Measurements from ENCODE around the gene RUNX3. TPM values are rescaled to one million over a fixed set of nuclear protein-coding genes. Genes with fewer than 3 reads are reported as not detected.

Gene RUNX3
- total RNA-seq, 1 experiment from 2014 or later, result 36.6 TPM

DNA sequence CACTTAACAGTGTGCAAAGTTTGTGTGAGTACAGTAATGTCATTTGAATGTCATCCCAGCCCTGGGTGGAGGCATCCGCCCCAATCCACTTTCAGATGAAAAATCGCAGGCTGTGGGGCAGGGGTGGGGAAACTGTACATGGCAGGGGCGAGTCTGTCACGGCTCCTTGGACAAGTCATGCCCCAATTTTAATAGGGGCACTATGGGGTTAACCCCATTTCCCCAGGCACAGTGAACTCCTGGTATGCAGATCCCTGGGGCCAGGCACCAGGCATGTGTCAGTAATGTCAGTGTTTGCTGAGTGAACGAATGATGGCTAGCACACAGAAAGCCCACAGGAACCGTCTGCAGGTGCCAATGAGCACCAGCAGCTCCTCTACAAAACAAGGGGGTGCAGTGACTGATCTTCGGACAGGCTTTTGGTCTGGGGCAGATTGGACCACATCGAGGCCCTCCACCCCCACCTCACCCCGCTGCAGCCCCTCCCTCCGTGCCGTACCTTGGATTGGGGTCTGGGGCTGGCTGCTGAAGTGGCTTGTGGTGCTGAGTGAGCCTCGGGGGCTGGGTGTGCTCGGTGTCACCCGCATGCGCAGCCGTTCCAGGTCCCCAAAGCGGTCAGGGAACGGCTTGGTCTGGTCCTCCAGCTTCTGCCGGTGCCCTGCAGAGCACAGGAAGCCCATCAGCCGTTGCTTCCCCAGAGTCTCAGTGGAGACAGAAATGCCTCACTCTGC lies 23.2 kb downstream of the RUNX3 start:
- Histone ChIP-seq H3K9me2 (replicated peaks; ENCODE audit: insufficient read depth, low read length) (no peaks in the 10 kb centered on the region), H3K9me3 (ENCODE audit: low read length) (no peaks in the 10 kb centered on the region), H2AFZ (ENCODE audit: low read length) (no peak overlapping the region), H3K27ac (ENCODE audit: low read length) (no peak overlapping the region), H3K4me1 (ENCODE audit: low read length) (no peaks in the 10 kb centered on the region), H3K27me3 (ENCODE audit: low read length) (no peaks in the 10 kb centered on the region), H3K36me3 (ENCODE audit: insufficient read depth, low read length) (peaks cover 9% of the 10 kb centered on the region; the same call in 1 of the 2 replicates), H4K20me1 (ENCODE audit: insufficient read depth, low read depth, low read length) (peaks cover 29% of the 10 kb centered on the region; the same call in 1 of the 2 replicates), H3K4me2 (ENCODE audit: low read depth, low read length, poor library complexity, severe bottlenecking) (no peak overlapping the region), H3K4me3 (ENCODE audit: low read length) (no peak overlapping the region), H3K79me2 (ENCODE audit: low read length) (no peaks in the 10 kb centered on the region), H3K9ac (ENCODE audit: low read length) (no peak overlapping the region)
- DNase-seq, result no peak

DNA sequence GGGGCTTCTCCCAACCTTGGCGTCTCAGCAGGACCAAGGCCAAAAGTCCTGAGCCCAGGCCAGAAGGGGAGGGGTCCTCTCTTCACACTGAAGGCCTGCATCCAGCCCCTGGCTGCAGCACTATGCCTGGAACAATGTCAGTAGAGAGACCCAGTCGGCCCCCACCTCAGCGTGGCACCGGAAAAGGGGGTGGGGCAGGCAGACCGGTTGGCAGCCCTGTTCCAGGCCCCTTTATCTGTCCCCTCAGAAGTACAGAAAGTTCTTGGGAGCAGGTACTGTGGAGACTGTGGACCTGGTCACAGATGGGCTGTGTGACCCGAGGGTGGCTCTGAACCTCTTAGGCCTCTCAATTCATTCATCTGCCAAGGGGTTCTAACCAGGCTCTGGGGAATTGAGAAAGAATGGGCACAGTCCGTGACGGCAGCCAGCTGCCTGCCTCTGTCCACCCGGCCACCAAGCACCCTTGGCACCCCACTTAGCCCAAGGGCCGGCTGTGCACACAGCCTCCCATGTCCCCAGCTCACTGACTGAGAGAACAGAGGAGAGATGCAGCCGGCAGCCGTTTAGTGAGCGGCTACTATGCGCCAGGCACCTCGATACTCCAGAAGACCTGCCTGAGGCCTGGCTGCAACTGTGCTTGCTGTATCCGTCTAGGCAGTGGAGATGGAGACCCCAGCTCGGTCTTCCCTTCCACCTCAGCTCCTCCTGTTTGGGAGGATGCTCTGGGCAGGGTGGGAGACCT lies 23.9 kb downstream of the RUNX3 start:
- peaks cover 35% of the 10 kb centered on the region; the same call in 1 of the 2 replicates for H4K20me1 ChIP-seq (ENCODE audit: insufficient read depth, low read depth, low read length)
- no peak for DNase-seq
- H2AFZ ChIP-seq (ENCODE audit: low read length), result no peak overlapping the region
- no peaks in the 10 kb centered on the region for H3K27me3 ChIP-seq (ENCODE audit: low read length)
- no peak overlapping the region for H3K27ac ChIP-seq (ENCODE audit: low read length)
- H3K36me3 ChIP-seq (ENCODE audit: insufficient read depth, low read length), result peaks cover 9% of the 10 kb centered on the region; the same call in 1 of the 2 replicates
- no peaks in the 10 kb centered on the region for H3K4me1 ChIP-seq (ENCODE audit: low read length)
- H3K9ac ChIP-seq (ENCODE audit: low read length), result no peak overlapping the region
- H3K79me2 ChIP-seq (ENCODE audit: low read length), result no peaks in the 10 kb centered on the region
- H3K9me3 ChIP-seq (ENCODE audit: low read length), result no peaks in the 10 kb centered on the region
- H3K4me2 ChIP-seq (ENCODE audit: low read depth, low read length, poor library complexity, severe bottlenecking), result no peak overlapping the region
- no peaks in the 10 kb centered on the region for H3K9me2 ChIP-seq (replicated peaks; ENCODE audit: insufficient read depth, low read length)
- no peak overlapping the region for H3K4me3 ChIP-seq (ENCODE audit: low read length)

DNA sequence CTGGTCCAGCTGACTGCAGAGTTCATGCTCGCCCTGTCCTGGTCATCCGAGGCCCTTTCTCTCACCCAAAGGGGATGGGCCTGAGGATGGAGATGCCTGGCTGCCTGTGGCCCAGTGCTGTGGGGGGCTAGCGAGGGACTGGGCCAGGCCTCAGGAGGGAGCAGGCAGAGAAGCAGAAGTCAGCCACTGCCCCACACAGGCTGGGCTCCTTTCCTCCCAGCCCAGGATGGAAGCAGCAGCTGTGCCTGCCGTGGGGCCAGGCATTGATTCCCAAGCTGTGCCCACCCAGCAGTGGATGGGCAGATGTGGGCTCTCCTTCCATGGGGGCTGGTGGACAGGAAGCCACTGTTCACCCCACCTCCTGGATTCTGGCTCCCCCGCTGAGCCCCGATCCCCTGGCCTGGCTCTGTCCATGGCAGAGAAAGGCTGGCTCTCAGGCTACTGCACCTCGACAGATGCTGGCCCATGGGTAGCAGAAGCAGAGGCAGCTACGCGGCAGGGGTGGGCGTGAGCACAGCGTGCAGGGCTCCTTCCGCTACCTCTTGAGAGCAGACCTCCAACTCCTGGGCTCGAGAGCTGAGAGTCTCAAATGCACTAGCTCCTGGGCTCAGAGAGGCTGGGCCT lies 24.6 kb downstream of the RUNX3 start:
- H2AFZ ChIP-seq (ENCODE audit: low read length), result no peak overlapping the region
- DNase-seq, result no peak
- H3K9me2 ChIP-seq (replicated peaks; ENCODE audit: insufficient read depth, low read length), result no peaks in the 10 kb centered on the region
- H3K36me3 ChIP-seq (ENCODE audit: insufficient read depth, low read length), result peaks cover 9% of the 10 kb centered on the region; the same call in 1 of the 2 replicates
- H3K27me3 ChIP-seq (ENCODE audit: low read length), result no peaks in the 10 kb centered on the region
- H3K4me1 ChIP-seq (ENCODE audit: low read length), result no peaks in the 10 kb centered on the region
- no peak overlapping the region for H3K4me2 ChIP-seq (ENCODE audit: low read depth, low read length, poor library complexity, severe bottlenecking)
- H3K9me3 ChIP-seq (ENCODE audit: low read length), result no peaks in the 10 kb centered on the region
- H3K9ac ChIP-seq (ENCODE audit: low read length), result no peak overlapping the region
- no peak overlapping the region for H3K27ac ChIP-seq (ENCODE audit: low read length)
- no peaks in the 10 kb centered on the region for H3K79me2 ChIP-seq (ENCODE audit: low read length)
- no peak overlapping the region for H3K4me3 ChIP-seq (ENCODE audit: low read length)
- peaks cover 39% of the 10 kb centered on the region; the same call in 1 of the 2 replicates for H4K20me1 ChIP-seq (ENCODE audit: insufficient read depth, low read depth, low read length)

DNA sequence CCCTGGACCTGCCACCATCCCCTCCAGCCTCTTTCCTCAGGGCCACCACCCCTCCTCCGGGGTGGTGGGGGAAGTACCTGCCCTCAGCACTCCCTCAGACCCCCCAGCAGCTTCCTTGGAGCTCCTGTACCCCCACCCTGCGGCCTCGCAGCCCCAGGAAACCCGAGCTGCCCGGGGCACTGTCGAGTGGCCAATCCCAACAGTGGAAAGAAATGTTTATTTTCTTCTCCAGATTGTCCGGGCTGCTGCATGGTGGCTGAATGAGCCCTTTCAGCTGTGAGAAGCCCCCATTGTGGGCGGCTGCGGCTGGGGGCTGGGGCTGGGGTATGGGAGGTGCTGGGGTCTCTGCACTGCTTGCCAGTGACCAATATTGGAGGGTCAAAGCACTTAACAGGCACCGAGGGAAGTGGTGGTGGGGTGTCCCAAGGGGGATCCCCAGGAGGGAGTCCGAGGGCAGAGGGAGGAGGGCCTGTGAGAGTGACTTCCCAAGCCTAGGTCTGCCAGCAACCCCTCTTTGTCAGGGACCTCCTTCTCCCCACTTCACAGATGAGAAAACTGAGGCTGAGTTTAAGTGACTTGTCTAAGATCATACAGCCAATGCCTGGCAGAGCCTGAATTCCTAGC lies 25.2 kb downstream of the RUNX3 start:
- Histone ChIP-seq H3K9me2 (replicated peaks; ENCODE audit: insufficient read depth, low read length) (no peaks in the 10 kb centered on the region), H3K79me2 (ENCODE audit: low read length) (no peaks in the 10 kb centered on the region), H4K20me1 (ENCODE audit: insufficient read depth, low read depth, low read length) (peaks cover 44% of the 10 kb centered on the region; the same call in 1 of the 2 replicates), H3K27me3 (ENCODE audit: low read length) (no peaks in the 10 kb centered on the region), H3K4me2 (ENCODE audit: low read depth, low read length, poor library complexity, severe bottlenecking) (no peak overlapping the region), H3K36me3 (ENCODE audit: insufficient read depth, low read length) (peaks cover 9% of the 10 kb centered on the region; the same call in 1 of the 2 replicates), H3K4me3 (ENCODE audit: low read length) (no peak overlapping the region), H3K27ac (ENCODE audit: low read length) (no peak overlapping the region), H3K9me3 (ENCODE audit: low read length) (no peaks in the 10 kb centered on the region), H2AFZ (ENCODE audit: low read length) (no peak overlapping the region), H3K9ac (ENCODE audit: low read length) (no peak overlapping the region), H3K4me1 (ENCODE audit: low read length) (no peaks in the 10 kb centered on the region)
- no peak for DNase-seq

DNA sequence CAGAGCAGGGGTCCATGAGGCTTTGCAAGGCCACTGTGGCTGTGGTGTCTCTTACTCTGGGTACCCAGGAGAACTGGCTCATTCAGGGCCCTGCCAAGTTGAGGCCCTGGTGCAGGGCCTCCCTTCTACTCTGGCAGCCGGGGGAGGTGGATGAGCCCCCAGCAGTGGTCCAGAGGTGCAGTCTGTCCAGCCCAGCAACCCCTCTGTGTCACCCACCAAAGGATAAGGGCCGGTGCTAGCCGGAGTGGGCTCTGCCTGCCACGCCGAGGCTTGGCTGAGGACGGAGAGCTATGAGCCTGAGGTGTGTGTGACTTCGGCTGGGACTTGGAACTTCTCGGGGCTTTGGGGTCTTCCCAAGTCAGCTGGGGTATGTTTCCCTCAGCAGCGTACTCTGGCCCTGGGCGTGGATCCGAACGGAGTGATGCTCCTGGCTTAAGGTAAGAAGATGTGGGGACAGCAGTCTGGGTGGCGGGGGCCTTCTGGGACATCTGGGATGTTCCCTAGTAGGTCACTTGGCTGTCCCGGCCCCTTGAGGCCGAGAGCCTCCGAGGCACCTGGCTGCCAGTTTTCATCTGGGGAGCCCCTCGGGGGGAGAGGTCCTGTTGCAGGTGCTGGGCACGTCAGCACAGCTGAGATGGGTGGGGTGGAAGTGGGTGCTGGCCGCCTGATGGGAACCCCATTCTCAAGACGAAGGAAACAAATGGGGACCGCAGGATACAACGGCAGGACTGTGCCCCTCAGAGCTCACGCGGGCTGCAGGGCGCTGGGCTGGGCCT lies 25.9 kb downstream of the RUNX3 start:
- Histone ChIP-seq H3K9me3 (ENCODE audit: low read length) (no peaks in the 10 kb centered on the region), H3K9ac (ENCODE audit: low read length) (no peak overlapping the region), H3K4me3 (ENCODE audit: low read length) (no peak overlapping the region), H3K9me2 (replicated peaks; ENCODE audit: insufficient read depth, low read length) (no peaks in the 10 kb centered on the region), H2AFZ (ENCODE audit: low read length) (no peak overlapping the region), H3K27me3 (ENCODE audit: low read length) (no peaks in the 10 kb centered on the region), H3K4me2 (ENCODE audit: low read depth, low read length, poor library complexity, severe bottlenecking) (no peak overlapping the region), H3K36me3 (ENCODE audit: insufficient read depth, low read length) (peaks cover 9% of the 10 kb centered on the region; the same call in 1 of the 2 replicates), H3K79me2 (ENCODE audit: low read length) (no peaks in the 10 kb centered on the region), H4K20me1 (ENCODE audit: insufficient read depth, low read depth, low read length) (peaks cover 44% of the 10 kb centered on the region; the same call in 1 of the 2 replicates), H3K4me1 (ENCODE audit: low read length) (no peaks in the 10 kb centered on the region), H3K27ac (ENCODE audit: low read length) (no peak overlapping the region)
- no peak for DNase-seq

GRCh38 chr1:24903560-24903954 lies 26.5 kb downstream of the RUNX3 start:
- peaks cover 8% of the 10 kb centered on the region; the same call in 1 of the 2 replicates for H3K36me3 ChIP-seq (ENCODE audit: insufficient read depth, low read length)
- no peak overlapping the region for H3K27ac ChIP-seq (ENCODE audit: low read length)
- no peaks in the 10 kb centered on the region for H3K9me2 ChIP-seq (replicated peaks; ENCODE audit: insufficient read depth, low read length)
- H3K79me2 ChIP-seq (ENCODE audit: low read length), result no peaks in the 10 kb centered on the region
- H2AFZ ChIP-seq (ENCODE audit: low read length), result no peak overlapping the region
- no peak overlapping the region for H3K4me2 ChIP-seq (ENCODE audit: low read depth, low read length, poor library complexity, severe bottlenecking)
- no peak overlapping the region for H3K9ac ChIP-seq (ENCODE audit: low read length)
- no peak for DNase-seq
- peaks cover 39% of the 10 kb centered on the region; the same call in 1 of the 2 replicates for H4K20me1 ChIP-seq (ENCODE audit: insufficient read depth, low read depth, low read length)
- H3K4me1 ChIP-seq (ENCODE audit: low read length), result no peaks in the 10 kb centered on the region
- no peak overlapping the region for H3K4me3 ChIP-seq (ENCODE audit: low read length)
- H3K9me3 ChIP-seq (ENCODE audit: low read length), result no peaks in the 10 kb centered on the region
- no peaks in the 10 kb centered on the region for H3K27me3 ChIP-seq (ENCODE audit: low read length)

DNA sequence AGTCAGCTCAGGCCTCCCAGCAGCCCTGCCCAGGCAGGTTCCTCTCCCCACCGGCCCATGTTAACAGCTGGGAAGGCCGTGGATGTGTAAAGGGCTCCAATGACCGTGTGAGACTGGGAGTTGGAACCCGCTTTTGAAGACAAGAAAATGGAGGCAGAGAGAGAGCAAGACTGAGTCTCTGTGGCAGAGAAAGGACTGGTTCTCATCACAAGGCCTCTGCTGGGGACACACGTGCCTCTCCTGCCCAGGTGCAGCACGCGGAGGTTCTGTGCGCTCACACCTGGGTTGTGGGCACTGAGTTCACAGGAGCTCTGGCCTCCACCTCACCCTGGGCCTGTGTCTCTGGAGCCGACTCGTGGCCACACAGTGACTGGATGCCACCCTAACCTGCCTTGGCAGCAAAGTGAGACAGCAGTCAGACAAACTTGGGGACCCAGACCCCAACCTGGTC lies 27.0 kb downstream of the RUNX3 start:
- Histone ChIP-seq H3K4me3 (ENCODE audit: low read length) (no peak overlapping the region), H3K36me3 (ENCODE audit: insufficient read depth, low read length) (peaks cover 6% of the 10 kb centered on the region; the same call in 1 of the 2 replicates), H3K9ac (ENCODE audit: low read length) (no peak overlapping the region), H4K20me1 (ENCODE audit: insufficient read depth, low read depth, low read length) (peaks cover 38% of the 10 kb centered on the region; the same call in 1 of the 2 replicates), H3K27ac (ENCODE audit: low read length) (no peak overlapping the region), H3K4me2 (ENCODE audit: low read depth, low read length, poor library complexity, severe bottlenecking) (no peak overlapping the region), H2AFZ (ENCODE audit: low read length) (no peak overlapping the region), H3K79me2 (ENCODE audit: low read length) (no peaks in the 10 kb centered on the region), H3K9me2 (replicated peaks; ENCODE audit: insufficient read depth, low read length) (no peaks in the 10 kb centered on the region), H3K4me1 (ENCODE audit: low read length) (no peaks in the 10 kb centered on the region), H3K27me3 (ENCODE audit: low read length) (no peaks in the 10 kb centered on the region), H3K9me3 (ENCODE audit: low read length) (no peaks in the 10 kb centered on the region)
- DNase-seq, result no peak
